ENCODE data around the gene OR10A7. TPM values are rescaled to one million over a fixed set of nuclear protein-coding genes. Genes with fewer than 3 reads are reported as not detected.
"Not testable (repeated sequence)": the region's sequence is repeated elsewhere in the genome, so short reads cannot be mapped to it uniquely, and the experiment has no call there.

The OR10A7 gene, protein sequence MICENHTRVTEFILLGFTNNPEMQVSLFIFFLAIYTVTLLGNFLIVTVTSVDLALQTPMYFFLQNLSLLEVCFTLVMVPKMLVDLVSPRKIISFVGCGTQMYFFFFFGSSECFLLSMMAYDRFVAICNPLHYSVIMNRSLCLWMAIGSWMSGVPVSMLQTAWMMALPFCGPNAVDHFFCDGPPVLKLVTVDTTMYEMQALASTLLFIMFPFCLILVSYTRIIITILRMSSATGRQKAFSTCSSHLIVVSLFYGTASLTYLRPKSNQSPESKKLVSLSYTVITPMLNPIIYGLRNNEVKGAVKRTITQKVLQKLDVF
- not detected in 2 replicates for total RNA-seq (2014; rRNA removed; shearing (Covaris generic))

DNA sequence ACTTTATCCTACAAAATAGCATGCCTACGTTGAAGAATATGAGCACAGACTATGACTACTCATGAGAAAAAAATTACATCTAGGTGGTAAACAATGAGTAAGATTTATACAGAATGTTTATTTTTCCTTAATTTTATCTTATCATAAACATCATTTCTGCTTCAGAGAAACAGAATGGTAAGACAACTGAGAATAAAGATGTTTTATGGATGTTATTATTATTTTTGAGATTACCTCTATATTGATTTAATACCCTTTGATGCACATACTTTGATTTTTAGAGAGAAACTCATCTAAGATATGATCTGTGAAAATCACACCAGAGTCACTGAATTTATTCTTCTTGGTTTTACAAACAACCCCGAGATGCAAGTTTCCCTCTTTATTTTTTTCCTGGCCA, at the start of gene OR10A7:
Gene OR10A7 (plus strand): TSS at position 301 of the 400 bp plus-strand sequence. CDS start 0 bp downstream, at position 301.
- DNase-seq (ENCODE audit: low read depth) = no peak

DNA sequence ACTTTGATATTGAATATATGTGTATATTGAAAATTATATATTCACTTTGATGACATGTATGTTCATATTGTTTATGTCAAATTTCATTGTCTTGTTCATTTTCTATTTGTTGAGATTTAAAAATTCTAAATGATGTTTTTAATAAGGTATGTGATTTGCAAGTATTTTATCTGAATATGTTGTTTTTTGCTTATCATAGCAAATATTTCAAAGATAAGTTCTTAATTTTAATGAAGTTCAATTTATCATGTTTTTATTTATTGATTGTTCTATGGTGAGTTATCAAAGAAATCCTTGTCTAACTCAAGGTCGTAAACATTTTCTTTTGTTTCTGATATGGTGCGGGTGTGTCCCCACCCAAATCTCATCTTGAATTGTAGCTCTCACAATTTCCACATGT, 49.4 kb upstream of the OR10A7 start:
- no peak for DNase-seq (ENCODE audit: low read depth)

- not testable (repeated sequence) for DNase-seq (ENCODE audit: low read depth)
Measured at GRCh38 chr12:55171846-55172245, 49.0 kb upstream of the OR10A7 start.

DNA sequence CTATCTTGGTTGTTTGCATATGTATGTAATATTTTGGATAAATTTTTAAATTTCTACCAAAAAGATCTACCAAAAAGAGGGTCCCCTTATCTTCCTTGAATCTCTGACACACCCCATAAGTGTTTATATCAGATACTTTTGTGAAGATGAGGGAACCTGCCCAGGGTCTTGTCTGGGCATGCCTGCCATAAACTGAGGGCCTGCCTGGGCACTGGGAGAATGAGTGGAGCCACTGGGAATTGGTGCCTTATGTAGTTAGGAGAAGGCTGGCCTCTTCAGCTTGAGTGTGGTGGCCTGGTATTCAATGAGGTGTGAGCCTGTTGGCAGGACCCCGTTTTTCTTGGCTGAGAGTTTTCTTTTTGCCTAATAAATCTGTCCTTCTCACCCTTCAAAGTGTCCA, 48.1 kb upstream of the OR10A7 start:
- no peak for DNase-seq (ENCODE audit: low read depth)

- no peak for DNase-seq (ENCODE audit: low read depth)
Measured at GRCh38 chr12:55173456-55173855, 47.4 kb upstream of the OR10A7 start.

GRCh38 chr12:55188573-55188972, 32.3 kb upstream of the OR10A7 start:
- DNase-seq (ENCODE audit: low read depth) = no peak

DNA sequence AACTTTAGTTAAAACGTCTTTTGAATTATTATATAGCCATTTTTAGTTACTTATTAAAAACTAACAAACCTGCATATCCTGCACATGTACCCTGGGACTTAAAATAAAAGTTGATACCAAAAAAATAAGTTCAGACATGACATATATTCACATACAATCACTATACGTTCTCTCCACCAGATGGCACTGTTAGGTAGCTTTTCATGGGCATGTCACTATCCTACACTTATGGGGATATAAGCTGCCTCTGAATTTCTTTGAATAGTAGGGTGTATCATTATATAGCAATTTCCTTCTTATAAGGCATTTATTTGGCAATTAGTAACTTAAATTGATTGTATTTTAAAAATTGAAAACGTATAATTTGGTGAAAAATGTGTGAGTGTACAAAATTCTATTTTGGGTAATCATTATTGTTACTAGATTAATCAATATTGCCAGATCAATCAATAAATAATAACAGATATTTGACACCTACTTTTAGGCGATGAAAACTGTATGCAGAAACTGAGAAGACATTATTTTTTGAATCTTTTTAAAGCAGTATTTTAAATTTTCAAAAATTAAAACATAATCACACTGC, 31.8 kb upstream of the OR10A7 start:
- peak; percentile 64 for DNase-seq (ENCODE audit: low read depth)

DNA sequence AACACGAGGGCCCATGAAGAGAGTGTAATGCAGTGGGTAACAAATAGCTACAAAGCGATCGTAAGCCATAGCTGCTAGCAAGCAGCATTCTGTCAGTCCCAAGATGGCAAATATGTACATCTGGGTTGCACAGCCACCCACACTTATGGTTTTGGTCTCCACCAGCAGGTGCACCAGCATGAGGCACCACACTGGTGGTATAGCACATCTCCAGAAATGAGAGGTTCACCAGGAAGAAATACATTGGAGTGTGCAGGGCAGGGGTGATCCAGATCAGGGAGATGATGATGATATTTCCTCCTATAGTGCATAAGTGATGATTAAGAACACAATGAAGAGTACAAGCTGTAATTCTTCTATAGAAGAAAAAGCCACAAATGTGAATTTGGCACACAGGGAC, 26.4 kb upstream of the OR10A7 start:
- DNase-seq (ENCODE audit: low read depth) = no peak

- DNase-seq (ENCODE audit: low read depth) = no peak
Measured at GRCh38 chr12:55226523-55226922, 5.7 kb downstream of the OR10A7 start.

DNA sequence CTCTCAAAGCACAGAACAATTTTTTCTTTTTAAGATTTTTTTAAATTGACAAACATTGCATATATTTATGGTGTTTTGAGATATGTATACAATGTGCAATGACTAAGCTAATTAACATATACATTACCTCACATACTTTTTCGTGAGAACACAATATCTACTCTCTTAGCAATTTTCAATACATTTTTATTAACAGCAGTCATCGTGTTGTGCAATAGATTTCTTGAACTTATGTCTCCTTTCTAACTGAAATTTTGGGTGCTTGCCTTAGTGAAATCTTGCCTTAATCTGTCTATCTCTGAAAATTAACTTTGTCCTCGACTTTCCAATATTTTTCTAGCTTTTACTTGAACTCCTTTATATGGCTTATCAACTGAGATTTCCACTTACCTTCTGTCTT, 6.8 kb downstream of the OR10A7 start:
- no peak for DNase-seq (ENCODE audit: low read depth)

DNA sequence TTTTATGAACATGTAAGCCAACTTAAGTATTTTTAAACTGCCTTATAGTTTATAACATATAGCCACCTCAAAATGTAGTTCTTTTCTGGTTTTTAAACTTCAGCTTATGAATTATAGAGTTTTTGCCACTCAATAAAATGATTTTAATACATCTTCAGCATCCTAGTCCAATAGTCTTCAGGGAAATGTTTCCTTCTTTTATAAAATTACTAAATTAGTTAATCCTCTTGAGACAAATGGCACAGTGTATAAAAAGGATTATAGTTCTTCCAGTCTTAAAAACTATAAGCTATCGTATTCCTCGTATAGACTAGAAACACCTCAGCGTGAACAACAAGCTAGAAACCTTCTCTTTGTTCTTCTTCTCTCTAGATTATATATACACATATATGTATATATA, 23.5 kb downstream of the OR10A7 start, which contains the start of gene OR6C74:
Gene OR6C74 (plus strand): TSS at position 301 of the 400 bp plus-strand sequence. CDS start 2,679 bp downstream, outside the sequence.
- no peak for DNase-seq (ENCODE audit: low read depth)

DNA sequence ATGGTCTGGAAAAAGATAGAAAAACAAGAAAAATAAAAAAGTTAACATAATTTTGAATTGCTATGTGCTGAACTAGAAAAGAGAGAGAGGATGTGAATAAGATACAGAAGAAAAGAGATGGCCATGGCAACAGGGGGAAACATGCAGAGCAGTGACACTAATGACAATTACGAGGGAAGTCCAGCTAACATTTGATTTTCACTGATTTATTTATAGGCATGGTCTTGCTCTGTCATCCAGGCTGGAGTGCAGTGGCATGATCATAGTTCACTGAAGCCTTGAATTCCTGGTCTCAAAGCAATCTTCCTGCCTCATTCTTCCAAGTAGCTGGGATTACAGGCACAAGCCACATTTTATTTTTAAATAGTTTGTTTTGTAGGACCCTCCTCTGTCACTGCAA, 25.3 kb downstream of the OR10A7 start:
- DNase-seq (ENCODE audit: low read depth) = no peak

DNA sequence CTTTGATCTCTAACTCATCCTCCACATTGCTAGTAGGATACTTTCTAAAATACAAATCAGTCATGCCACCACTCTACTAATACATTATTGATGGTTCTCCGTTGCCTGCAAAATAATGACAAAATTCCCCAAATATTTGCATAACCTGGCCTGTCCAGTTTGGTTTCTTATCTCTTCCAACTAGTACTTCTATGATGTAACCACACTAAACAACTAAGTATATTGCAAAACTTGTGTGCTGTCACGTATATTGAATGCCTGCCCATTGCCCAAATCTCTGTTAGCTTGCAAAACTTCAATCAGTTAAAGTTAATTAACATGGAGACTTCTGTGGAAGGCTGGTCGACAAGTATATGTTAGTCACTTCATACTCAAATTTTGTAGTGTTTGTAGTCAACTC, 30.1 kb downstream of the OR10A7 start:
- no peak for DNase-seq (ENCODE audit: low read depth)

GRCh38 chr12:55253281-55253680, 32.5 kb downstream of the OR10A7 start:
- DNase-seq (ENCODE audit: low read depth) = no peak

DNA sequence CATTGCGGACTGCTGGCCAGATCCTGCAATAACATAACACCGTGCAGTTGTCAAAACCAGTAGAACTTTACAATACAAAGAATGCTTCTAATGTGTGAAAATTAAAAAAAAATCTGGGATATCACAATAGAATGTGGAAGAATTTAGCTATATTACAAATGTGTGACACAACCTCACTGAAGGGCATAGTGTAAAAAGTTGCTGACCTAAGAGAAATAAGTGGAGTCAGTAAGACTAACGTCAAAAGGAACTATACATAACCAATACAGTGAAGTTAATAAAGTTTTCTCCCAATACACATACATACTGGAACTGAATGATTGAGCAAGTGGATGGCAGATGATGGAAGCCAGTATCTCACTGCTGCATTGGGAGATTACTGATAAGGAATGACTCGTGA, 36.0 kb downstream of the OR10A7 start:
- no peak for DNase-seq (ENCODE audit: low read depth)

GRCh38 chr12:55258303-55258702, 37.5 kb downstream of the OR10A7 start:
- DNase-seq (ENCODE audit: low read depth) = no peak

Other genes with a start within 250 kb of the OR10A7 start
- gene TESPA1, start 236.3 kb upstream of the OR10A7 start, total RNA-seq (2014; rRNA removed; shearing (Covaris generic)) = under 0.01 TPM in 1 of 2 replicates, not detected in the other
- not detected in 2 replicates for gene NEUROD4, start 201.1 kb upstream of the OR10A7 start, total RNA-seq (2014; rRNA removed; shearing (Covaris generic))
- not detected in 2 replicates for gene OR9K2, start 94.6 kb upstream of the OR10A7 start, total RNA-seq (2014; rRNA removed; shearing (Covaris generic))
- gene OR6C74, start 23.6 kb downstream of the OR10A7 start, total RNA-seq (2014; rRNA removed; shearing (Covaris generic)) = not detected in 2 replicates
- not detected in 2 replicates for gene OR6C6, start 75.5 kb downstream of the OR10A7 start, total RNA-seq (2014; rRNA removed; shearing (Covaris generic))
- not detected in 2 replicates for gene OR6C1, start 93.3 kb downstream of the OR10A7 start, total RNA-seq (2014; rRNA removed; shearing (Covaris generic))
- not detected in 2 replicates for gene OR6C3, start 109.7 kb downstream of the OR10A7 start, total RNA-seq (2014; rRNA removed; shearing (Covaris generic))
- not detected in 2 replicates for gene OR6C75, start 141.9 kb downstream of the OR10A7 start, total RNA-seq (2014; rRNA removed; shearing (Covaris generic))
- not detected in 2 replicates for gene OR6C65, start 179.5 kb downstream of the OR10A7 start, total RNA-seq (2014; rRNA removed; shearing (Covaris generic))
- not detected in 2 replicates for gene OR6C76, start 205.2 kb downstream of the OR10A7 start, total RNA-seq (2014; rRNA removed; shearing (Covaris generic))
- not detected in 2 replicates for gene OR6C2, start 223.1 kb downstream of the OR10A7 start, total RNA-seq (2014; rRNA removed; shearing (Covaris generic))
- gene OR6C70, start 249.1 kb downstream of the OR10A7 start, total RNA-seq (2014; rRNA removed; shearing (Covaris generic)) = not detected in 2 replicates